Measurements from ENCODE around the gene GCNT4.

Gene GCNT4

GRCh38 chr5:75050415-75050814 is 1.9 kb downstream of the GCNT4 start:
- no peak for DNase-seq

- peak; percentile 62 for DNase-seq
Observed at GRCh38 chr5:75049456-75050351, 2.7 kb downstream of the GCNT4 start.

GRCh38 chr5:75048457-75048953 is 3.9 kb downstream of the GCNT4 start:
- no peak for DNase-seq

GRCh38 chr5:75047356-75047755 is 5.0 kb downstream of the GCNT4 start:
- no peak for DNase-seq

- peak; percentile 63 for DNase-seq
Observed at GRCh38 chr5:75046366-75047142, 5.8 kb downstream of the GCNT4 start.

GRCh38 chr5:75045071-75045470 is 7.3 kb downstream of the GCNT4 start:
- no peak for DNase-seq

GRCh38 chr5:75044406-75044805 is 8.0 kb downstream of the GCNT4 start:
- DNase-seq = no peak

GRCh38 chr5:75043633-75044264 is 8.6 kb downstream of the GCNT4 start:
- DNase-seq = no peak

GRCh38 chr5:75042522-75042921 is 9.8 kb downstream of the GCNT4 start:
- DNase-seq = no peak

- DNase-seq = no peak
Observed at GRCh38 chr5:75040973-75041372, 11.4 kb downstream of the GCNT4 start.

- DNase-seq = no peak
Observed at GRCh38 chr5:75037106-75037505, 15.3 kb downstream of the GCNT4 start.

GRCh38 chr5:75034137-75034739 is 18.1 kb downstream of the GCNT4 start:
- no peak for DNase-seq

- DNase-seq = no peak
Observed at GRCh38 chr5:75031366-75031765, 21.0 kb downstream of the GCNT4 start.

- DNase-seq = no peak
Observed at GRCh38 chr5:75028090-75028489, 24.3 kb downstream of the GCNT4 start.

- no peak for DNase-seq
Observed at GRCh38 chr5:75023368-75024159, 28.8 kb downstream of the GCNT4 start.

- DNase-seq = no peak
Observed at GRCh38 chr5:75021800-75022199, 30.6 kb downstream of the GCNT4 start.

- no peak for DNase-seq
Observed at GRCh38 chr5:75021219-75021618, 31.1 kb downstream of the GCNT4 start.

- DNase-seq = no peak
Observed at GRCh38 chr5:75020016-75020656, 32.2 kb downstream of the GCNT4 start.

GRCh38 chr5:75018805-75019587 is 33.4 kb downstream of the GCNT4 start:
- DNase-seq = no peak

GRCh38 chr5:75017971-75018370 is 34.4 kb downstream of the GCNT4 start:
- DNase-seq = no peak

GRCh38 chr5:75016896-75017295 is 35.5 kb downstream of the GCNT4 start:
- no peak for DNase-seq

Measured in OCI-M1 (cell line).